DMS 273 (cell line): ENCODE data around the gene SRPK2.

Source experiments
- DNase-seq: peaks from one replicate; lab custom pipeline; 2025; ENCODE audit not compliant: unreplicated experiment; lab: John Stamatoyannopoulos, UW

Gene SRPK2

GRCh38 chr7:105151152-105151551 is 237.6 kb downstream of the SRPK2 start:
- no peak for DNase-seq

GRCh38 chr7:105149827-105150226 is 238.9 kb downstream of the SRPK2 start:
- DNase-seq: no peak

- peak; percentile 61 for DNase-seq
Measured at GRCh38 chr7:105141068-105141467, 247.7 kb downstream of the SRPK2 start.

GRCh38 chr7:105139381-105139780 is 249.3 kb downstream of the SRPK2 start:
- no peak for DNase-seq

GRCh38 chr7:105137898-105138297 is 250.8 kb downstream of the SRPK2 start:
- DNase-seq: no peak

- DNase-seq: no peak
Measured at GRCh38 chr7:105136221-105136620, 252.5 kb downstream of the SRPK2 start.

GRCh38 chr7:105133986-105134655 is 254.6 kb downstream of the SRPK2 start:
- no peak for DNase-seq

- DNase-seq: no peak
Measured at GRCh38 chr7:105133358-105133757, 255.4 kb downstream of the SRPK2 start.

- no peak for DNase-seq
Measured at GRCh38 chr7:105132835-105133234, 255.9 kb downstream of the SRPK2 start.

GRCh38 chr7:105132335-105132734 is 256.4 kb downstream of the SRPK2 start:
- DNase-seq: no peak

GRCh38 chr7:105131890-105132289 is 256.8 kb downstream of the SRPK2 start:
- DNase-seq: no peak

GRCh38 chr7:105131033-105131656 is 257.6 kb downstream of the SRPK2 start:
- no peak for DNase-seq

- no peak for DNase-seq
Measured at GRCh38 chr7:105130580-105130979, 258.1 kb downstream of the SRPK2 start.

- no peak for DNase-seq
Measured at GRCh38 chr7:105130048-105130447, 258.7 kb downstream of the SRPK2 start.

GRCh38 chr7:105127179-105127578 is 261.5 kb downstream of the SRPK2 start:
- no peak for DNase-seq

GRCh38 chr7:105126436-105126975 is 262.2 kb downstream of the SRPK2 start:
- no peak for DNase-seq

- no peak for DNase-seq
Measured at GRCh38 chr7:105125745-105126144, 263.0 kb downstream of the SRPK2 start.

GRCh38 chr7:105122619-105123018 is 266.1 kb downstream of the SRPK2 start:
- DNase-seq: no peak

GRCh38 chr7:105118612-105119600 is 269.8 kb downstream of the SRPK2 start:
- no peak for DNase-seq

- no peak for DNase-seq
Measured at GRCh38 chr7:105112440-105113418, 276.0 kb downstream of the SRPK2 start.
